Measurements from ENCODE around the gene FKBP1B.
"Not testable (repeated sequence)": the region's sequence is repeated elsewhere in the genome, so short reads cannot be mapped to it uniquely, and the experiment has no call there.

FKBP1B gene

DNA sequence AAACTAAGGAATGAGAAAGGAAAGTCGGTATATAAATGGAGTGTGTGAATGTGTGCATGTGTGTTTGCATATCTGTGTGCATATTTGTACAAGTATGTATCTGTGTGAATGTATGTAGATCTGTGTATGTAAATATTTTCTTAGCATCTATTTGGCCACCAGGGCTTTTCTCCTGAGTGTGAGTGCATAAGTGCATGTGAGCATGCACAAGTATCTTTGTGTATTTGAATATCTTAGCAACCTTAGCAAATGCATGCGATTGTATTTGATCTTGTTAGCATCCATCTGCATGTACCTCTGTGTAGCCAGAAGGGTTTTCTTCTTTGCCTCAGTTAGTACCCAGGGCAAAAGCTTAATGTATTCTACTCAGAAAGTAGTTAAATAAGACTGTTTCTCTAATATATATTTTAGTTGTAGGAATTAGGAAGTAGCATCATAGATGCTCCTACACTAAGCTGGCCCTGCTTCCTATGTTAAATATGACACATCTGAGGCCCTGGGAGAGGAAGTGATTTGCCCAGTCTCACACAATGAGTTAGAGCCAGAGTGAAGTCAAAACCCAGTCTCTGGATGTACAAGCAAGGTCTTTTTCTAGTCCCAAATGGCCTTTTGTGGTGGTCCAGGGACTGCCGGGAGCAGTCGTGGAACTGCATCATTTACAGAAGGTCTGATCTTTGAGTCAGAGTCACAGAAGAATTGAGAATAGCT is 9.2 kb downstream of the FKBP1B start:
- DNase-seq (ENCODE audit: low read depth in 2 of 2), result no peak

GRCh38 chr2:24065341-24065740 is 15.8 kb downstream of the FKBP1B start:
- DNase-seq (ENCODE audit: low read depth in 2 of 2), result no peak

DNA sequence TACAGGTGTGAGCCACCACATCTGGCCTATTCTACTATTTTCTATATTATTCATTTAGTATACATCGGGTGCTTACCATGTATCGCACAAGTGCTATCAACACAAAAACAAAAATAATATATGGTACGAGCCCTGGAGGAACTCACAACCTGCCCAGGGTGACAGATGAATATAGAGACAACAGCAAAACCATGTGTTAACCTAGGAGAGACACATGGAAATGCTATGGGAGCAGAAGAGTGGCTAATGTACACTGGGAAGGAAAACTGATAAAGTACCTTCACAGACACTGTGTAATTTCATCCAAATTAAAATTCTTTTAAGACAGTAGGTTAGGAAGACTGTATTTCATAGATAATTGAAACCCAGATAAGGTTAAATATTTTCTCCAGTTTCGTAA is 22.7 kb downstream of the FKBP1B start:
- DNase-seq (ENCODE audit: low read depth in 2 of 2), result no peak

DNA sequence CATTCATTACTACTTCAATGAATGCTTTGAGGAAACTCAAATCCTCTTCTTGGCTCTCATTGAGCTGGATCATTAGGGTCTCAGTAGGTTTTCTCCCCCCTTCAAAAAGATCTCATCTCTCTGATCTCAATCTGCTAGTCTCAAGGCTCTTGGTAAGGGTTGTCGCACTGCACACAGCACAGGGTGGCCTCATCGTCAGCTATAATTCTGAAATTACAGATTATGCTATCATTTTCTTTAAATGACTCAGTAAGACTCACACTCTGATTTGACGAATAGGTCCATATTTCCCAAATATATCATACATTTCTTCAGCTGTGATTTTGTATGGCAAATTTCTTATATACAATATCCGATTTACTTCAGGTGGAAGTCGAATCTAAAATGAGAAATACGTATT is 24.3 kb downstream of the FKBP1B start:
- no peak for DNase-seq (ENCODE audit: low read depth in 2 of 2)

GRCh38 chr2:24075259-24075658 is 25.7 kb downstream of the FKBP1B start:
- DNase-seq (ENCODE audit: low read depth in 2 of 2), result no peak

- DNase-seq (ENCODE audit: low read depth in 2 of 2), result peak; percentile 99
Observed at GRCh38 chr2:24075915-24076848, 26.6 kb downstream of the FKBP1B start, which contains the start of gene SF3B6. TSS of gene SF3B6 (minus strand) at chr2:24076326. CDS start at chr2:24076229, 97 bp downstream.

GRCh38 chr2:24076849-24077534 is 27.5 kb downstream of the FKBP1B start:
- DNase-seq (ENCODE audit: low read depth in 2 of 2), result no peak

DNA sequence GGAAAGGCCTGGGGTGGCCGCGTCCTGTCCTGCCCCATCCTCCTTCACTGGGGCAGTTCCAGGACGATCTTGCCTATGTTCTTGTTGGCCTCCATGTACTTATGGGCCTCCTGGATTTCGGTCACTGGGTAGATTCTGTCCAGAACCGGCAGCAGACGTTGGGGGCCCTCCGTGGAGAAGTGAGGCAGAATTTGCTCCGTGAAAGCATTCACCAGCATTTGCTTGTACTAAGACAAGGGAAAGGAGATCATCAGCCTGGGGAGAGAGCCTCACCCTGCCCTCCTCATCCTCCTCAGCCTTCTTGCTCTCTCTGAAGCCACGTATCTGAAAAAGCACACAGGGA is 28.0 kb downstream of the FKBP1B start:
- no peak for DNase-seq (ENCODE audit: low read depth in 2 of 2)

GRCh38 chr2:24077879-24078278 is 28.3 kb downstream of the FKBP1B start:
- DNase-seq (ENCODE audit: low read depth in 2 of 2), result no peak

GRCh38 chr2:24080701-24081100 is 31.2 kb downstream of the FKBP1B start:
- no peak for DNase-seq (ENCODE audit: low read depth in 2 of 2)

DNA sequence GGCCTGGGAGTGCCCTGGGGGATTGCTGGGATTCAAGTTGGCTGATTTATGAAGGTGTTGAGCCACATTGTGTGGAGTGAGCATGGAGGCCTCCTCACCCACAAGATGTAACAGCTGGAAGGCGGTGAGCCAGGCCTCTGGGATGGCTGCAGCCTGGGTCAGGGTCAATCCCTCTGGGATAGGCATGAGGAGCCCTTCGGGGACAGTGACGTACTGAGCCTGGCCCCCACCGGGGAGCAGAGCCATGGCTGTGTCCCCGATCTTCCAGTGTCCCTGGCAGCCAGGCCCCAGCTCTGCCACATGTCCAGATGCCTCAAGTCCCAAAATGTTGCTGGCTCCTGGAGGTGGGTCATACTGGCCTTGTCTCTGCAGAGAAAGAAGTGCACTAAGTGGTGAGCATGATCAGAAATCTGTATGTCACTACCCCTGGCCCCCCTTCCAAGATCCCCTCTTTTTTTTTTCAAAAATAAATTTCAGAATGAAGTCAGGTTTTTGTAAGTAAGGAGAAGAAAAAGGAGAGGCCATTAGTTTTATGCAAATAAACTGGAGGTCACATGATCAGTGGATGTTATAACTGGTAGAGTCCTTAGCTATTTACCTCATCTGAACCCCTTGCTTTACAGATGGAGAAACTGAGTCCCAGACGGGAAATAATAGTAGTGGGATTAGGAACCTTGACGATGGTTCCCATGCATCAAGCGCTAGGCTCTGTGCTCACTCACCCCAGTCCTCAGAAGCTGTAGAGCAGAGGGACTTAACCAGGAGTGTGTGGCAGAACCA is 33.4 kb downstream of the FKBP1B start:
- no peak for DNase-seq (ENCODE audit: low read depth in 2 of 2)

- no peak for DNase-seq (ENCODE audit: low read depth in 2 of 2)
Observed at GRCh38 chr2:24083567-24084385, 34.2 kb downstream of the FKBP1B start.

GRCh38 chr2:24084386-24085199 is 35.1 kb downstream of the FKBP1B start, which contains the start of gene TP53I3:
TSS of gene TP53I3 (minus strand) at chr2:24084834. CDS start at chr2:24084326, 508 bp downstream.
- peak; percentile 77 to 78 for DNase-seq (ENCODE audit: low read depth in 2 of 2)

DNA sequence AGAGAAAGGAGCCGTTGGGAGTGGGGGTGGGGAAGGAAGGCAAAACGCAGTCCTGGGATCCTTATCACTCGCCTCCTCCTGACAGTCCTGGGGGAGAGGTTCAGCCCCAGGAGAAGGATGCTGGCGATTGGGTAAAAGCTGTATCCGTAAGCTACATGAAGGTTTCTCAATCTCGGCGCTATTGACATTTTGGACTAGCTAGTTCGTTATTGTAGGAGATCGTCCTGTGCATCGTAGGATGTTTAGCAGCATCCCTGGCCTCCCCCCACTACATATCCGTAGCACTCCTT is 35.6 kb downstream of the FKBP1B start:
- no peak for DNase-seq (ENCODE audit: low read depth in 2 of 2)

- DNase-seq (ENCODE audit: low read depth in 2 of 2), result no peak
Observed at GRCh38 chr2:24086241-24086640, 36.7 kb downstream of the FKBP1B start.

- no peak for DNase-seq (ENCODE audit: low read depth in 2 of 2)
Observed at GRCh38 chr2:24087032-24087431, 37.5 kb downstream of the FKBP1B start.

DNA sequence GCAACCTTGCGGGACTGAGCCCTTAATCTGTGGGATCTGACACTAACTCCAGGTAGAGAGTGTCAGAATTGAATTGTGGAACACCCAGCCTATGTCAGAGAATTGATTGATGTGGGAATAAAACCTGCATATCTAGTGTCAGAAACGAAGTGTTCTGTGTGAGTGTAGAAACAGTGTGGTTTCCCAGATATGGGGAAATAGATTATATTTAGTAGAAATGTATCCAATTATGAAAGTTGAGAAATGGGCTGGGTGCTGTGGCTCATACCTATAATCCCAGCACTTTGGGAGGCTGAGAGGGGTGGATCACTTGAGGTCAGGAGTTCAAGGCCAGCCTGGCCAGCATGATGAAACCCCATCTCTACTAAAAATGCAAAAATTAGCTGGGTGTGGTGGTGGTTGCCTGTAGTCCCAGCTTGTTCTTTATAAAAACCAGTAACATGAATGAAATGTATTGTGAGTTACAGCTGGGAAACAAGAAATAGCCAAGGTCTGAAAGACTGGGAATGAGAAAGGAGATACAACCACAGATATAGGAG is 39.3 kb downstream of the FKBP1B start:
- no peak for DNase-seq (ENCODE audit: low read depth in 2 of 2)

DNA sequence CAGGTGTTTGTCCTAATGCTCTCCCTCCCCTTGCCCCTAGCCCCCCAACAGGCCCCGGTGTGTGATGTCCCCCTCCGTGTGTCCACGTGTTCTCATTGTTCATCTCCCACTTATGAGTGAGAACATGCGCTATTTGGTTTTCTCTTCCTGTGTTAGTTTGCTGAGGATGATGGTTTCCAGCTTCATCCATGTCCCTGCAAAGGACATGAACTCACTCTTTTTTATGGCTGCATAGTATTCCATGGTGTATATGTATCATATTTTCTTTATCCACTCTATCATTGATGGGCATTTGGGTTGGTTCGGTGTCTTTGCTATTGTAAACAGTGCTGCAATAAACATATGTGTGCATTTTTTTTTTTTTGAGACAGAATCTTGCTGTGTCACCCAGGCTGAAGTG is 43.7 kb downstream of the FKBP1B start:
- not testable (repeated sequence) for DNase-seq (ENCODE audit: low read depth in 2 of 2)

DNA sequence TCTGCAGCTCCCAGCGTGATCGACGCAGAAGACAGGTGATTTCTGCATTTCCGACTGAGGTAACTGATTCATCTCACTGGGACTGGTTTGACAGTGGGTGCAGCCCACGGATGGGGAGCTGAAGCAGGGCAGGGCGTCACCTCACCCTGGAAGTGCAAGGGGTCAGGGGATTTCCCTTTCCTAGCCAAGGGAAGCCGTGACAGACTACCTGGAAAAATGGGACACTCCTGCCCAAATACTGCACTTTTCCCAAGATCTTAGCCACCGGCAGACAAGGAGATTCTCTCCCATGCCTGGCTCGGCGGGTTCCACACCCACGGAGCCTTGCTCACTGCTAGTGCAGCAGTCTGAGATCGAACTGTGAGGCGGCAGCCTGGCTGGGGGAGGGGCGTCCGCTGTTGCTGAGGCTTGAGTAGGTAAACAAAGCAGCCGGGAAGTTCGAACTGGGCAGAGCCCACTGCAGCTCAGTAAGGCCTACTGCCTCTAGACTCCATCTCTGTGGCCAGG is 45.7 kb downstream of the FKBP1B start:
- not testable (repeated sequence) for DNase-seq (ENCODE audit: low read depth in 2 of 2)

Data from activated CD4-positive, alpha-beta T cell treated with anti-CD3 and anti-CD28 coated beads for 24 hours (primary cell).